Esophagus muscularis mucosa (tissue), 4 donors: ENCODE data around the gene GNAI1. TPM values are rescaled to one million over a fixed set of nuclear protein-coding genes. Genes with fewer than 3 reads are reported as not detected.

ENCODE experiments used
- DNase-seq: peaks from one replicate; pipeline ENCODE4 v3.0.0-alpha.2; 2017; ENCODE audit errors: extremely low spot score
- H3K27ac ChIP-seq, 4 donors: fragments of 200-600 bp; sonication (generic); replicated peaks in 1 of 4; 1 replicate in 3 of 4; 2 replicates in 1 of 4; pipeline ENCODE4 v1.5.1; 2016 to 2019; ENCODE audit warnings: mild to moderate bottlenecking in 1 of 4
- H3K27me3 ChIP-seq, 4 donors: fragments of 200-600 bp; sonication (generic); one replicate each; pipeline versions ENCODE4 v1.5.1 to v1.6.0; 2016 to 2019
- H3K36me3 ChIP-seq, 4 donors: fragments of 200-600 bp; sonication (generic); one replicate each; pipeline ENCODE4 v1.5.1; 2016 to 2019
- H3K4me1 ChIP-seq, 4 donors: fragments of 200-600 bp; sonication (generic); one replicate each; pipeline ENCODE4 v1.5.1; 2016 to 2019
- H3K4me3 ChIP-seq, 4 donors: fragments of 200-600 bp; sonication (generic); 1 replicate in 2 of 4; 2 replicates in 2 of 4; pipeline ENCODE4 v1.5.1; 2016 to 2019; ENCODE audit warnings: mild to moderate bottlenecking in 4 of 4, moderate library complexity in 1 of 4
- H3K9me3 ChIP-seq, 4 donors: fragments of 200-600 bp; sonication (generic); 1 replicate in 3 of 4; 2 replicates in 1 of 4; pipeline ENCODE4 v1.5.1; 2016 to 2019
- CTCF ChIP-seq, 3 experiments: fragments of 200-600 bp in 2 of 3; fragments of 450-650 bp in 1 of 3; sonication (generic) in 2 of 3; IDR thresholded peaks; one replicate each; pipeline ENCODE4 v1.5.1; 2017 to 2019; ENCODE audit warnings: antibody characterized with exemption in 3 of 3, mild to moderate bottlenecking in 2 of 3, moderate library complexity in 1 of 3
- EP300 ChIP-seq: sonication (generic); formaldehyde crosslinking; IDR thresholded peaks from one replicate; pipeline ENCODE4 v1.6.1; 2017; ENCODE audit warnings: antibody characterized with exemption
- POLR2A ChIP-seq: fragments of 450-650 bp; IDR thresholded peaks from one replicate; pipeline ENCODE4 v1.6.1; 2017; ENCODE audit warnings: antibody characterized with exemption, moderate library complexity, mild to moderate bottlenecking, low read depth
- POLR2AphosphoS5 ChIP-seq, 2 donors: sonication (generic); formaldehyde crosslinking; IDR thresholded peaks; one replicate each; pipeline ENCODE4 v1.6.1; 2017; ENCODE audit warnings: antibody characterized with exemption in 2 of 2
- WGBS: methylation state at CpG from one replicate; pipeline ENCODE4 v1.1.5; 2018; 5-methylcytosine and 5-hydroxymethylcytosine counted together
- intact Hi-C: fragments of 100-400 bp; cut with DNase I; formaldehyde crosslinking; loops from one replicate; pipeline ENCODE4 v1.15.1; 2023
- total RNA-seq, 4 donors: library from RNA; depleted of rRNA; stranded (reverse); fragments of >200 nt; gene quantifications; one replicate each; pipeline versions ENCODE4 v1.1.0 to v1.2.1, GENCODE V29; 2016

GNAI1 gene
- total RNA-seq, 4 donors from 2014 or later: 61.0 to 141 (median 75.5) TPM

- peak overlapping the region; percentile 86 to 98 (median 92) for H3K4me3 ChIP-seq
- no peaks in the 10 kb centered on the region for H3K36me3 ChIP-seq
- intact Hi-C loops: loop anchor here (2.0 to 10.0 kb wide), 3 partner anchors 37 to 259 kb away; no protein-coding TSS in a partner anchor
- H3K27ac ChIP-seq: peak overlapping the region; percentile 95 to 96 (median 96)
- no peak for DNase-seq
- no peaks in the 10 kb centered on the region for H3K27me3 ChIP-seq
- 14% methylated on average over 12 of the region's 12 CpGs for WGBS
- H3K9me3 ChIP-seq: no peaks in the 10 kb centered on the region
- peaks cover 5 to 42% (median 39%) of the 10 kb centered on the region in 4 donors for H3K4me1 ChIP-seq
- TF ChIP-seq POLR2AphosphoS5 (IDR thresholded peaks at IDR 0.05): no peak
- TF ChIP-seq EP300: no peak
- no peak for TF ChIP-seq POLR2A
- TF ChIP-seq CTCF (IDR thresholded peaks at IDR 0.05): no peak
These were observed 506 bp upstream of the GNAI1 start for GRCh38 chr7:80134115-80134535.

GRCh38 chr7:80135309-80136104 is 876 bp downstream of the GNAI1 start:
- 0% methylated on average over 49 of the region's 58 CpGs for WGBS
- peak in 1 of 2 donors; percentile 27 for TF ChIP-seq POLR2AphosphoS5 (IDR thresholded peaks at IDR 0.05)
- TF ChIP-seq POLR2A: no peak
- TF ChIP-seq EP300: no peak

GRCh38 chr7:80136261-80137055 is 1.8 kb downstream of the GNAI1 start:
- TF ChIP-seq EP300 (no peak), CTCF (IDR thresholded peaks at IDR 0.05) (no peak), POLR2AphosphoS5 (IDR thresholded peaks at IDR 0.05) (no peak), POLR2A (no peak)
- DNase-seq: no peak
- peak overlapping the region; percentile 95 to 96 (median 96) for H3K27ac ChIP-seq

More at GRCh38 chr7:80135309-80136104, 876 bp downstream of the GNAI1 start:
- intact Hi-C loops: loop anchor here (2.0 to 10.0 kb wide), 2 partner anchors 79 to 257 kb away; no protein-coding TSS in a partner anchor
- H3K4me3 ChIP-seq: peak overlapping the region; percentile 86 to 98 (median 92)
- H3K36me3 ChIP-seq: no peaks in the 10 kb centered on the region
- H3K4me1 ChIP-seq: peaks cover 5 to 56% (median 49%) of the 10 kb centered on the region in 4 donors
- H3K27me3 ChIP-seq: no peaks in the 10 kb centered on the region
- peak overlapping the region; percentile 95 to 96 (median 96) for H3K27ac ChIP-seq
- no peak for DNase-seq
- H3K9me3 ChIP-seq: no peaks in the 10 kb centered on the region

GRCh38 chr7:80137410-80137809 is 2.8 kb downstream of the GNAI1 start:
- TF ChIP-seq CTCF (IDR thresholded peaks at IDR 0.05): no peak
- TF ChIP-seq POLR2A: no peak
- TF ChIP-seq POLR2AphosphoS5 (IDR thresholded peaks at IDR 0.05): no peak
- TF ChIP-seq EP300: no peak
- no peaks in the 10 kb centered on the region for H3K27me3 ChIP-seq
- intact Hi-C loops: loop anchor here (10.0 kb wide), 1 partner anchor 77 kb away; no protein-coding TSS in a partner anchor
- peak overlapping the region; percentile 34 to 96 (median 40) for H3K27ac ChIP-seq
- H3K9me3 ChIP-seq: no peaks in the 10 kb centered on the region
- 86% methylated on average over 8 of the region's 12 CpGs for whole genome bisulfite sequencing
- DNase-seq: no peak
- H3K4me1 ChIP-seq: peaks cover 5 to 65% (median 57%) of the 10 kb centered on the region in 4 donors
- H3K4me3 ChIP-seq: peak overlapping the region in 3 of 4 donors; percentile 13 to 29 (median 27)
- no peaks in the 10 kb centered on the region for H3K36me3 ChIP-seq

More at GRCh38 chr7:80136261-80137055, 1.8 kb downstream of the GNAI1 start:
- Histone ChIP-seq H3K4me3 (peak overlapping the region; percentile 86 to 98 (median 92)), H3K9me3 (no peaks in the 10 kb centered on the region), H3K27me3 (no peaks in the 10 kb centered on the region), H3K36me3 (no peaks in the 10 kb centered on the region), H3K4me1 (peaks cover 5 to 65% (median 52%) of the 10 kb centered on the region in 4 donors)
- intact Hi-C loops: loop anchor here (10.0 kb wide), 1 partner anchor 78 kb away; no protein-coding TSS in a partner anchor
- 38% methylated on average over 4 of the region's 4 CpGs for WGBS
